ENCODE data around the gene DRAM2.

Gene DRAM2

DNA sequence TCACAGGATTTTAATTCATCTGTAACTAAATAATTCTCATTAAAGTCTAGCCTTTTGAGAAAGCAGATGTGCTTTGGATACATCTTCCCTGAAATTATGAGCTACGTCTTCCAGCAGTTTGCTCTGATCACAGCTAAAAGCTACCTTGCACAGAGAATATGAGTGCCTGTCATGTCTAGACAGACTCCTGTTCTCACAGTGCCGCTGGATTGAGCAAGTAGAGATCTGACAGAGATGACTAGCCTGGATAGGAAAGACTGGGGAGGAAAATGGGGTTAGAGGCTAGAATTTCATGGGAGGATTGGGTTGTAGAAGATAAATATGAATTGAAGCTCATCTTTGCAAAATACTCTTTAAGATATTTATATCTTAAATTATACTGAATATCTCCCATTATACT, 24.3 kb upstream of the DRAM2 start:
- TF ChIP-seq GLIS3 (CRISPR knock-in tag; IDR thresholded peaks at IDR 0.05) (no peak), ESRRG (CRISPR knock-in tag; IDR thresholded peaks at IDR 0.05) (no peak), ZC3H10 (CRISPR knock-in tag; IDR thresholded peaks at IDR 0.05) (no peak), OSR1 (CRISPR knock-in tag; IDR thresholded peaks at IDR 0.05) (no peak), ZFP3 (CRISPR knock-in tag; IDR thresholded peaks at IDR 0.05) (no peak)
- TF ChIP-seq, protein P1, sequence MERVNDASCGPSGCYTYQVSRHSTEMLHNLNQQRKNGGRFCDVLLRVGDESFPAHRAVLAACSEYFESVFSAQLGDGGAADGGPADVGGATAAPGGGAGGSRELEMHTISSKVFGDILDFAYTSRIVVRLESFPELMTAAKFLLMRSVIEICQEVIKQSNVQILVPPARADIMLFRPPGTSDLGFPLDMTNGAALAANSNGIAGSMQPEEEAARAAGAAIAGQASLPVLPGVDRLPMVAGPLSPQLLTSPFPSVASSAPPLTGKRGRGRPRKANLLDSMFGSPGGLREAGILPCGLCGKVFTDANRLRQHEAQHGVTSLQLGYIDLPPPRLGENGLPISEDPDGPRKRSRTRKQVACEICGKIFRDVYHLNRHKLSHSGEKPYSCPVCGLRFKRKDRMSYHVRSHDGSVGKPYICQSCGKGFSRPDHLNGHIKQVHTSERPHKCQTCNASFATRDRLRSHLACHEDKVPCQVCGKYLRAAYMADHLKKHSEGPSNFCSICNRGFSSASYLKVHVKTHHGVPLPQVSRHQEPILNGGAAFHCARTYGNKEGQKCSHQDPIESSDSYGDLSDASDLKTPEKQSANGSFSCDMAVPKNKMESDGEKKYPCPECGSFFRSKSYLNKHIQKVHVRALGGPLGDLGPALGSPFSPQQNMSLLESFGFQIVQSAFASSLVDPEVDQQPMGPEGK (CRISPR knock-in tag; IDR thresholded peaks at IDR 0.05; ENCODE audit: borderline replicate concordance), result no peak

DNA sequence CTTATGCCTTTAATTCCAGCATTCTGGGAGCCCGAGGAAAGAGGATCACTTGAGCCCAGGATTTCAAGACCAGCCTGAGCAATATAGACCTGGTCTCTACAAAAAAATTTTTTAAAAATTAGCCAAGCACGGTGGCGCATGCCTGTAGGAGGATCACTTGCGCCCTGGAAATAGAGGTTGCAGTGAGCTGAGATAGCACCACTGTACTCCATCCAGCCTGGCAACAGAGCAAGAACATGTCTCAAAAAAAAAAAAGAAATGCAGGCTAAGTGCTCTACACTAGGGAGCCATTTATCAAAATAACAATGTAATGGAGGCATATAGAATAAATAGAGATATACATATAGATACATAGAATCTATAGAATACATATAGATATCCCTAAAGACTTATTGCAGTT, 23.5 kb upstream of the DRAM2 start:
- TF ChIP-seq, protein P2, sequence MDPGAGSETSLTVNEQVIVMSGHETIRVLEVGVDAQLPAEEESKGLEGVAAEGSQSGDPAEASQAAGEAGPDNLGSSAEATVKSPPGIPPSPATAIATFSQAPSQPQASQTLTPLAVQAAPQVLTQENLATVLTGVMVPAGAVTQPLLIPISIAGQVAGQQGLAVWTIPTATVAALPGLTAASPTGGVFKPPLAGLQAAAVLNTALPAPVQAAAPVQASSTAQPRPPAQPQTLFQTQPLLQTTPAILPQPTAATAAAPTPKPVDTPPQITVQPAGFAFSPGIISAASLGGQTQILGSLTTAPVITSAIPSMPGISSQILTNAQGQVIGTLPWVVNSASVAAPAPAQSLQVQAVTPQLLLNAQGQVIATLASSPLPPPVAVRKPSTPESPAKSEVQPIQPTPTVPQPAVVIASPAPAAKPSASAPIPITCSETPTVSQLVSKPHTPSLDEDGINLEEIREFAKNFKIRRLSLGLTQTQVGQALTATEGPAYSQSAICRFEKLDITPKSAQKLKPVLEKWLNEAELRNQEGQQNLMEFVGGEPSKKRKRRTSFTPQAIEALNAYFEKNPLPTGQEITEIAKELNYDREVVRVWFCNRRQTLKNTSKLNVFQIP (CRISPR knock-in tag; IDR thresholded peaks at IDR 0.05; ENCODE audit: borderline replicate concordance, low read depth), result no peak
- TF ChIP-seq TOX (CRISPR knock-in tag; IDR thresholded peaks at IDR 0.05; ENCODE audit: borderline replicate concordance), result no peak
- no peak for TF ChIP-seq ZNF8 (CRISPR knock-in tag; IDR thresholded peaks at IDR 0.05)
- no peak for TF ChIP-seq OSR1 (CRISPR knock-in tag; IDR thresholded peaks at IDR 0.05)
- no peak for TF ChIP-seq ZFP3 (CRISPR knock-in tag; IDR thresholded peaks at IDR 0.05)
- TF ChIP-seq SNAI2 (CRISPR knock-in tag; IDR thresholded peaks at IDR 0.05), result no peak
- no peak for TF ChIP-seq TCF4 (CRISPR knock-in tag; IDR thresholded peaks at IDR 0.05; ENCODE audit: borderline replicate concordance)
- TF ChIP-seq ZC3H10 (CRISPR knock-in tag; IDR thresholded peaks at IDR 0.05), result no peak
- TF ChIP-seq, protein P1 (CRISPR knock-in tag; IDR thresholded peaks at IDR 0.05; ENCODE audit: borderline replicate concordance), result no peak
- TF ChIP-seq CSDC2 (CRISPR knock-in tag; IDR thresholded peaks at IDR 0.05), result no peak
- TF ChIP-seq, protein P3, sequence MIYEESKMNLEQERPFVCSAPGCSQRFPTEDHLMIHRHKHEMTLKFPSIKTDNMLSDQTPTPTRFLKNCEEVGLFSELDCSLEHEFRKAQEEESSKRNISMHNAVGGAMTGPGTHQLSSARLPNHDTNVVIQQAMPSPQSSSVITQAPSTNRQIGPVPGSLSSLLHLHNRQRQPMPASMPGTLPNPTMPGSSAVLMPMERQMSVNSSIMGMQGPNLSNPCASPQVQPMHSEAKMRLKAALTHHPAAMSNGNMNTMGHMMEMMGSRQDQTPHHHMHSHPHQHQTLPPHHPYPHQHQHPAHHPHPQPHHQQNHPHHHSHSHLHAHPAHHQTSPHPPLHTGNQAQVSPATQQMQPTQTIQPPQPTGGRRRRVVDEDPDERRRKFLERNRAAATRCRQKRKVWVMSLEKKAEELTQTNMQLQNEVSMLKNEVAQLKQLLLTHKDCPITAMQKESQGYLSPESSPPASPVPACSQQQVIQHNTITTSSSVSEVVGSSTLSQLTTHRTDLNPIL (CRISPR knock-in tag; IDR thresholded peaks at IDR 0.05; ENCODE audit: low read depth), result no peak
- TF ChIP-seq ZNF70 (CRISPR knock-in tag; IDR thresholded peaks at IDR 0.05), result no peak
- TF ChIP-seq, protein P4, sequence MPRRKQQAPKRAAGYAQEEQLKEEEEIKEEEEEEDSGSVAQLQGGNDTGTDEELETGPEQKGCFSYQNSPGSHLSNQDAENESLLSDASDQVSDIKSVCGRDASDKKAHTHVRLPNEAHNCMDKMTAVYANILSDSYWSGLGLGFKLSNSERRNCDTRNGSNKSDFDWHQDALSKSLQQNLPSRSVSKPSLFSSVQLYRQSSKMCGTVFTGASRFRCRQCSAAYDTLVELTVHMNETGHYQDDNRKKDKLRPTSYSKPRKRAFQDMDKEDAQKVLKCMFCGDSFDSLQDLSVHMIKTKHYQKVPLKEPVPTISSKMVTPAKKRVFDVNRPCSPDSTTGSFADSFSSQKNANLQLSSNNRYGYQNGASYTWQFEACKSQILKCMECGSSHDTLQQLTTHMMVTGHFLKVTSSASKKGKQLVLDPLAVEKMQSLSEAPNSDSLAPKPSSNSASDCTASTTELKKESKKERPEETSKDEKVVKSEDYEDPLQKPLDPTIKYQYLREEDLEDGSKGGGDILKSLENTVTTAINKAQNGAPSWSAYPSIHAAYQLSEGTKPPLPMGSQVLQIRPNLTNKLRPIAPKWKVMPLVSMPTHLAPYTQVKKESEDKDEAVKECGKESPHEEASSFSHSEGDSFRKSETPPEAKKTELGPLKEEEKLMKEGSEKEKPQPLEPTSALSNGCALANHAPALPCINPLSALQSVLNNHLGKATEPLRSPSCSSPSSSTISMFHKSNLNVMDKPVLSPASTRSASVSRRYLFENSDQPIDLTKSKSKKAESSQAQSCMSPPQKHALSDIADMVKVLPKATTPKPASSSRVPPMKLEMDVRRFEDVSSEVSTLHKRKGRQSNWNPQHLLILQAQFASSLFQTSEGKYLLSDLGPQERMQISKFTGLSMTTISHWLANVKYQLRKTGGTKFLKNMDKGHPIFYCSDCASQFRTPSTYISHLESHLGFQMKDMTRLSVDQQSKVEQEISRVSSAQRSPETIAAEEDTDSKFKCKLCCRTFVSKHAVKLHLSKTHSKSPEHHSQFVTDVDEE (CRISPR knock-in tag; IDR thresholded peaks at IDR 0.05), result no peak
- TF ChIP-seq ISL1 (CRISPR knock-in tag; IDR thresholded peaks at IDR 0.05), result no peak
- no peak for TF ChIP-seq ESRRG (CRISPR knock-in tag; IDR thresholded peaks at IDR 0.05)
- no peak for TF ChIP-seq GLIS3 (CRISPR knock-in tag; IDR thresholded peaks at IDR 0.05)
- no peak for ATAC-seq

More for the DNA sequence above, 24.3 kb upstream of the DRAM2 start:
- ATAC-seq, result no peak

DNA sequence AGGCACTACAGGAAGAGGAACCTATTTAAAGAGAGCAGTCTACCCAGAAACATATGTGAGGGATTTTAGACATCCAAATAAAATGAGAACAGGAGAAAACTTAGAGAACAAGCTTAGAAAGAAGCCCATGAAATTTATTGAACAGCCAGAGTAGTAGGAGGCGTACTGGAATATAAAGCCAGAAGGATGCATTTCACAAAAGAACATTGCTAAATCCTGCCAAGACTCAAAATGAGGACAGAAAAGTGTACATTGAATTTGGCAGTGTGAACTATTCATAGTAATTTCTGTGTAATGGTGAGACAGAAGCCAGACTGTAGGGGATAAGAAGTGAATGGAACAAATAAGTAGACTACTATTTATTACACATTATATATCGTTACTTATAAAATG, 22.6 kb upstream of the DRAM2 start:
- no peak for TF ChIP-seq ZNF565 (CRISPR knock-in tag; conservative IDR thresholded peaks at IDR 0.05; ENCODE audit: low read depth)
- TF ChIP-seq, protein P3 (CRISPR knock-in tag; IDR thresholded peaks at IDR 0.05; ENCODE audit: low read depth), result no peak
- TF ChIP-seq ZFP3 (CRISPR knock-in tag; IDR thresholded peaks at IDR 0.05), result no peak
- TF ChIP-seq ARNTL (CRISPR knock-in tag; IDR thresholded peaks at IDR 0.05; ENCODE audit: borderline replicate concordance, low read depth), result no peak
- TF ChIP-seq, protein P5, sequence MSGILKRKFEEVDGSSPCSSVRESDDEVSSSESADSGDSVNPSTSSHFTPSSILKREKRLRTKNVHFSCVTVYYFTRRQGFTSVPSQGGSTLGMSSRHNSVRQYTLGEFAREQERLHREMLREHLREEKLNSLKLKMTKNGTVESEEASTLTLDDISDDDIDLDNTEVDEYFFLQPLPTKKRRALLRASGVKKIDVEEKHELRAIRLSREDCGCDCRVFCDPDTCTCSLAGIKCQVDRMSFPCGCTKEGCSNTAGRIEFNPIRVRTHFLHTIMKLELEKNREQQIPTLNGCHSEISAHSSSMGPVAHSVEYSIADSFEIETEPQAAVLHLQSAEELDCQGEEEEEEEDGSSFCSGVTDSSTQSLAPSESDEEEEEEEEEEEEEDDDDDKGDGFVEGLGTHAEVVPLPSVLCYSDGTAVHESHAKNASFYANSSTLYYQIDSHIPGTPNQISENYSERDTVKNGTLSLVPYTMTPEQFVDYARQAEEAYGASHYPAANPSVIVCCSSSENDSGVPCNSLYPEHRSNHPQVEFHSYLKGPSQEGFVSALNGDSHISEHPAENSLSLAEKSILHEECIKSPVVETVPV (CRISPR knock-in tag; IDR thresholded peaks at IDR 0.05), result no peak
- no peak for TF ChIP-seq PPARA (CRISPR knock-in tag; IDR thresholded peaks at IDR 0.05; ENCODE audit: borderline replicate concordance)
- TF ChIP-seq TCF4 (CRISPR knock-in tag; IDR thresholded peaks at IDR 0.05; ENCODE audit: borderline replicate concordance), result no peak
- TF ChIP-seq CSDC2 (CRISPR knock-in tag; IDR thresholded peaks at IDR 0.05), result no peak
- TF ChIP-seq ESRRG (CRISPR knock-in tag; IDR thresholded peaks at IDR 0.05), result no peak
- TF ChIP-seq ZNF70 (CRISPR knock-in tag; IDR thresholded peaks at IDR 0.05), result no peak
- TF ChIP-seq ZFP30 (CRISPR knock-in tag; IDR thresholded peaks at IDR 0.05), result no peak
- TF ChIP-seq ISL1 (CRISPR knock-in tag; IDR thresholded peaks at IDR 0.05), result no peak
- no peak for ATAC-seq

Measured in SK-N-SH treated with all-trans-retinoic acid at 6 μM for 48 hours (cell line).